ENCODE results near the gene EFNB3. TPM values are rescaled to one million over a fixed set of nuclear protein-coding genes. Genes with fewer than 3 reads are reported as not detected.
A peak's percentile ranks its signal among the peaks of the same experiment; 100 is the strongest.

EFNB3 gene
- total and polyA plus RNA-seq, 10 of the 15 experiments (the other 5 are each of a cell fraction or from before 2014, with no cell fraction given): 0.01 to 0.13 (median 0.04) TPM; not detected in 5

GRCh38 chr17:7686222-7687071 is 18.6 kb upstream of the EFNB3 start (continued):
- TF ChIP-seq RFX5 (IDR thresholded peaks at IDR 0.05; ENCODE audit: low read depth, low read length) (no peak), ZNF217 (IDR thresholded peaks at IDR 0.05) (no peak), NBN (IDR thresholded peaks at IDR 0.05) (peak; percentile 94), MYB (IDR thresholded peaks at IDR 0.05; ENCODE audit: borderline replicate concordance, low read depth, low read length) (no peak), IKZF1 (conservative IDR thresholded peaks at IDR 0.05) (no peak; the same call in 1 of the 2 replicates), RCOR1 (conservative IDR thresholded peaks at IDR 0.05; ENCODE audit: low read depth, low read length) (no peak), SMARCA5 (IDR thresholded peaks at IDR 0.05) (0 out of 2 replicates have a peak, but pooled peaks have one; percentile 17), CTCF (IDR thresholded peaks at IDR 0.05 in 2 of 3, conservative IDR thresholded peaks at IDR 0.05 in 1 of 3; ENCODE audit: control insufficient read depth in 2 of 3, extremely low read depth in 1 of 3, insufficient read depth in 1 of 3, low read depth in 3 of 3, low read length in 3 of 3) (no peak), NR2F1 (conservative IDR thresholded peaks at IDR 0.05) (no peak), CHD2 (IDR thresholded peaks at IDR 0.05; ENCODE audit: borderline replicate concordance, low read depth, low read length) (0 out of 2 replicates have a peak, but pooled peaks have one; percentile 4), MEF2B (IDR thresholded peaks at IDR 0.05; ENCODE audit: partially characterized antibody, poor library complexity, severe bottlenecking) (no peak), ZNF384 (IDR thresholded peaks at IDR 0.05; ENCODE audit: borderline replicate concordance, low read depth, low read length) (no peak), SIX5 (IDR thresholded peaks at IDR 0.05; ENCODE audit: low read depth, low read length, severe bottlenecking) (peak; percentile 48), SIN3A (IDR thresholded peaks at IDR 0.05; ENCODE audit: low read depth, low read length) (no peak; the same call in none of the 2 replicates), GABPA (IDR thresholded peaks at IDR 0.05; ENCODE audit: low read depth) (peak; percentile 74), E4F1 (IDR thresholded peaks at IDR 0.05; ENCODE audit: borderline replicate concordance, partially characterized antibody) (peak; percentile 96), BMI1 (IDR thresholded peaks at IDR 0.05; ENCODE audit: borderline replicate concordance) (no peak), NFIC (IDR thresholded peaks at IDR 0.05; ENCODE audit: low read depth, low read length) (peak; percentile 83), BRCA1 (IDR thresholded peaks at IDR 0.05; ENCODE audit: low read depth, low read length) (peak; percentile 60), HDAC2 (IDR thresholded peaks at IDR 0.05) (no peak), JUNB (IDR thresholded peaks at IDR 0.05) (no peak), CHD4 (IDR thresholded peaks at IDR 0.05) (no peak), EED (IDR thresholded peaks at IDR 0.05; ENCODE audit: low read depth) (no peak)
